ENCODE measurements around the gene INSRR.

The INSRR gene

DNA sequence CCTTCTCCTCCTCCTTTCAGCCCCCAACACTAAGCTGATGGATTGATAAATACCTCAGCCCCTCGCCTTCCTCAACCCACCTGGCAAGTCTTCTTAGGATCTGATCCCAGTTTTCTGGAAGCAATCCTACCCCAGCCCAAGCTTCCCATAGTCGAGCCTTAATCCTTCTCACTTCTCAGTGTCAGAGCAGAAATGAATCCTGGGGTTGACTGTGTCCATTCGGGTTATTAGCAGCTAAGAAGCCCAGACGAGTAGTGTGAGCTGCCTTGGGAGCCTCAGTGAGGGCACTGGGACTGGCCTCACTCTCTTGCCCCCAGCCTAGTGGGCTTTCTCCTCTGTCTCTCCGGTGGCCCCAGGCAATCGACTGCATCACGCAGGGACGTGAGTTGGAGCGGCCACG is 22.2 kb upstream of the INSRR start:
- H3K9me3 Mint-ChIP-seq = no peaks in the 10 kb centered on the region
- peaks cover 53% of the 10 kb centered on the region for H3K27me3 Mint-ChIP-seq (ENCODE audit: low read depth)
- no peaks in the 10 kb centered on the region for H3K36me3 Mint-ChIP-seq (ENCODE audit: low read depth)
- H3K4me3 Mint-ChIP-seq = peak overlapping the region in 1 of 3 experiments; percentile 13
- H3K27ac Mint-ChIP-seq = peak overlapping the region in 2 of 3 experiments; percentile 3 to 46
- H3K4me1 Mint-ChIP-seq = peaks cover 41% of the 10 kb centered on the region
- TF ChIP-seq, protein P1, sequence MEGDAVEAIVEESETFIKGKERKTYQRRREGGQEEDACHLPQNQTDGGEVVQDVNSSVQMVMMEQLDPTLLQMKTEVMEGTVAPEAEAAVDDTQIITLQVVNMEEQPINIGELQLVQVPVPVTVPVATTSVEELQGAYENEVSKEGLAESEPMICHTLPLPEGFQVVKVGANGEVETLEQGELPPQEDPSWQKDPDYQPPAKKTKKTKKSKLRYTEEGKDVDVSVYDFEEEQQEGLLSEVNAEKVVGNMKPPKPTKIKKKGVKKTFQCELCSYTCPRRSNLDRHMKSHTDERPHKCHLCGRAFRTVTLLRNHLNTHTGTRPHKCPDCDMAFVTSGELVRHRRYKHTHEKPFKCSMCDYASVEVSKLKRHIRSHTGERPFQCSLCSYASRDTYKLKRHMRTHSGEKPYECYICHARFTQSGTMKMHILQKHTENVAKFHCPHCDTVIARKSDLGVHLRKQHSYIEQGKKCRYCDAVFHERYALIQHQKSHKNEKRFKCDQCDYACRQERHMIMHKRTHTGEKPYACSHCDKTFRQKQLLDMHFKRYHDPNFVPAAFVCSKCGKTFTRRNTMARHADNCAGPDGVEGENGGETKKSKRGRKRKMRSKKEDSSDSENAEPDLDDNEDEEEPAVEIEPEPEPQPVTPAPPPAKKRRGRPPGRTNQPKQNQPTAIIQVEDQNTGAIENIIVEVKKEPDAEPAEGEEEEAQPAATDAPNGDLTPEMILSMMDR (IDR thresholded peaks at IDR 0.05; ENCODE audit: unreplicated experiment in 3 of 3) = no peak

GRCh38 chr1:156880473-156880872 is 21.6 kb upstream of the INSRR start:
- Mint-ChIP-seq H3K27ac (no peak overlapping the region), H3K36me3 (ENCODE audit: low read depth) (no peaks in the 10 kb centered on the region), H3K9me3 (no peaks in the 10 kb centered on the region), H3K27me3 (ENCODE audit: low read depth) (peaks cover 53% of the 10 kb centered on the region), H3K4me3 (no peak overlapping the region), H3K4me1 (peaks cover 35% of the 10 kb centered on the region)
- TF ChIP-seq, protein P1 (IDR thresholded peaks at IDR 0.05; ENCODE audit: unreplicated experiment in 3 of 3) = no peak

GRCh38 chr1:156879876-156880275 is 21.0 kb upstream of the INSRR start:
- Mint-ChIP-seq H3K4me3 (no peak overlapping the region), H3K9me3 (no peaks in the 10 kb centered on the region), H3K36me3 (ENCODE audit: low read depth) (no peaks in the 10 kb centered on the region), H3K27me3 (ENCODE audit: low read depth) (peaks cover 55% of the 10 kb centered on the region), H3K4me1 (peaks cover 33% of the 10 kb centered on the region), H3K27ac (no peak overlapping the region)
- TF ChIP-seq, protein P1 (IDR thresholded peaks at IDR 0.05; ENCODE audit: unreplicated experiment in 3 of 3) = no peak

DNA sequence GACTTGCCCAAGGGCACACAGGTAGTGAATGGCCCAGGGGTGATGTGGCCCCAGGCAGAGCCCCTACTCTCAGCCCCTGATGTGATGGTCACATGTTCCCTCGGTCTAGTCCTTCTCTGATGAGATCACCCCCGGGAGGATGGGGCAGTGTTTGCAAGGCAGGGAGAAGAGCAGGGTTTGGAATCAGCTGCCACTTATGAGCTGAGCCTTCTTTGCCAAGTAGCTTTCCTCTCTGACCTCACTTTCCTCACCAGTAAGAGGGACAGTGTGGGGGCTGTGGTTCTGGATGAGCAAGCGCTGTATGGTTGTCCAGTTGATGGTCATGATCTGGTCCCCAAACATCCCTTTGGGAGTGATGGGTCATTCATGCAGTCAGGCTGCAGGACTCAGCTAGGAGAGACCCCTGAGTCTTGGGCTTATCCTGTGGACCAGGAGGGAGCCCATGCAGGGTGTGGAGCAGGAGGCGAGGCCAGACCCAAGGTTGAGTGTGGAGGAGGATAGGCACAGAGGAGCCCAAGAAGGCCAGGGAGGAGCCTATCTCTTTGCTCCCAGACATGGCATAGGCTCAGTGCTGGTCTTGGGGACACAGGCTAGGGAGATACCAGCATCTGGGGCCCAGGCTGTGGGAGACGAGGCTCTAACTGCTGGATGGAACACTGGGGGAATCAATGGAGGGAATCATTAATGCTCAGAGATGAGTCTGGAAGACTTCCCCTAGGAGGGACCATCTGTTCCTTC is 18.7 kb upstream of the INSRR start:
- TF ChIP-seq, protein P1 (IDR thresholded peaks at IDR 0.05; ENCODE audit: unreplicated experiment in 3 of 3) = no peak
- H3K9me3 Mint-ChIP-seq = no peaks in the 10 kb centered on the region
- no peaks in the 10 kb centered on the region for H3K36me3 Mint-ChIP-seq (ENCODE audit: low read depth)
- peaks cover 42% of the 10 kb centered on the region for H3K27me3 Mint-ChIP-seq (ENCODE audit: low read depth)
- H3K4me1 Mint-ChIP-seq = peaks cover 35% of the 10 kb centered on the region
- H3K4me3 Mint-ChIP-seq = no peak overlapping the region
- peak overlapping the region in 1 of 3 experiments; percentile 44 for H3K27ac Mint-ChIP-seq

DNA sequence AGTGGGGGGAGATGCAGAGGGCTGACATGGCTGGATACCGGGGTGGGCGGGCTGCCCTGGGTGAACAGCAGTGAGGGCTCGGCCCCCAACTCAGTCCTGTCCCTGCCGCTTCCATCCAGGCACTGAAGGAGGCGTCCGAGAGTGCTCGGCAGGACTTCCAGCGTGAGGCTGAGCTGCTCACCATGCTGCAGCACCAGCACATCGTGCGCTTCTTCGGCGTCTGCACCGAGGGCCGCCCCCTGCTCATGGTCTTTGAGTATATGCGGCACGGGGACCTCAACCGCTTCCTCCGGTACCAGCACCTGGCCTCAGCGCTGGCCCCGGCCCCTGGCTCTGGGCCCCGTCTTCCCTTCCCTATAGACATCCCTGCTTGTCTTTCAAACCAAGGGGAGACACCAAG is 17.4 kb upstream of the INSRR start:
- Mint-ChIP-seq H3K4me3 (no peak overlapping the region), H3K27ac (no peak overlapping the region), H3K4me1 (peaks cover 47% of the 10 kb centered on the region), H3K36me3 (ENCODE audit: low read depth) (no peaks in the 10 kb centered on the region), H3K27me3 (ENCODE audit: low read depth) (peaks cover 41% of the 10 kb centered on the region), H3K9me3 (no peaks in the 10 kb centered on the region)
- TF ChIP-seq, protein P1 (IDR thresholded peaks at IDR 0.05; ENCODE audit: unreplicated experiment in 3 of 3) = peak in 2 of 3 experiments; percentile 13 to 33

DNA sequence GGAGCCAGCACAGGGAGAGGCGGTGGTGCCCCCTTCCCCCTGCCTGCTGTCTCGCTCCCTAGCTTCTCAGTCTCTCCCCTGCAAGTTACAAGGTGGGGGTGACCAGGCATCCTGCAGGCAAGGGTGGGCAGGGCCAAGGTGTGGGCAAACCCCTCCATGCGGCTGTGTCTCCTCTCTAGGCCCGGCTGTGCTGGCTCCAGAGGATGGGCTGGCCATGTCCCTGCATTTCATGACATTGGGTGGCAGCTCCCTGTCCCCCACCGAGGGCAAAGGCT is 16.4 kb upstream of the INSRR start:
- Mint-ChIP-seq H3K4me1 (peaks cover 50% of the 10 kb centered on the region), H3K36me3 (ENCODE audit: low read depth) (no peaks in the 10 kb centered on the region), H3K4me3 (no peak overlapping the region), H3K27me3 (ENCODE audit: low read depth) (peaks cover 34% of the 10 kb centered on the region), H3K9me3 (no peaks in the 10 kb centered on the region), H3K27ac (peak overlapping the region in 2 of 3 experiments; percentile 6 to 41)
- TF ChIP-seq, protein P1 (IDR thresholded peaks at IDR 0.05; ENCODE audit: unreplicated experiment in 3 of 3) = no peak
